ENCODE results near the gene CDH23.

DNA sequence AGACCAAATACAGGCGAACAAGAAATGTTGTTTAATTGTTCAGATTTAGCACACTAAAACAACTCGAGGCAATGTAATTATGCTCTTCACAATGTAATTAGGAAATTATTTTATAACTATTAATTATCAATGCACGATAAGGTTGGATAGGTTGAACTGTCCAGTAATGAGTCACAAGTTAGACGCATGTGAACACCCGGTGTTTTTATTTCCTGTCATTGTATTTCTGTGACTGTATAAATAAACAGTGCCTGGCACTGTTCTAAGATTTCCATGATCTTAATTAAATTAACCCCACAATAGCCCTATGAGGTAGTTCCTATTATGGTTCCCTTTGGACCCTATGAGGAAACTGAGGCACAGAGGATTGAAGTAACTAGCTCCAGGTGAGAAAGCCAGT, 296.7 kb downstream of the CDH23 start:
- TF ChIP-seq, protein P1, sequence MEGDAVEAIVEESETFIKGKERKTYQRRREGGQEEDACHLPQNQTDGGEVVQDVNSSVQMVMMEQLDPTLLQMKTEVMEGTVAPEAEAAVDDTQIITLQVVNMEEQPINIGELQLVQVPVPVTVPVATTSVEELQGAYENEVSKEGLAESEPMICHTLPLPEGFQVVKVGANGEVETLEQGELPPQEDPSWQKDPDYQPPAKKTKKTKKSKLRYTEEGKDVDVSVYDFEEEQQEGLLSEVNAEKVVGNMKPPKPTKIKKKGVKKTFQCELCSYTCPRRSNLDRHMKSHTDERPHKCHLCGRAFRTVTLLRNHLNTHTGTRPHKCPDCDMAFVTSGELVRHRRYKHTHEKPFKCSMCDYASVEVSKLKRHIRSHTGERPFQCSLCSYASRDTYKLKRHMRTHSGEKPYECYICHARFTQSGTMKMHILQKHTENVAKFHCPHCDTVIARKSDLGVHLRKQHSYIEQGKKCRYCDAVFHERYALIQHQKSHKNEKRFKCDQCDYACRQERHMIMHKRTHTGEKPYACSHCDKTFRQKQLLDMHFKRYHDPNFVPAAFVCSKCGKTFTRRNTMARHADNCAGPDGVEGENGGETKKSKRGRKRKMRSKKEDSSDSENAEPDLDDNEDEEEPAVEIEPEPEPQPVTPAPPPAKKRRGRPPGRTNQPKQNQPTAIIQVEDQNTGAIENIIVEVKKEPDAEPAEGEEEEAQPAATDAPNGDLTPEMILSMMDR (IDR thresholded peaks at IDR 0.05; ENCODE audit: low read length) = no peak
- TF ChIP-seq EZH2 (optimal IDR thresholded peaks at IDR 0.05; ENCODE audit: low read depth, low read length) = no peak
- TF ChIP-seq EZH2phosphoT487 (IDR thresholded peaks at IDR 0.05; ENCODE audit: low read length) = no peak

Measured in MM.1S (cell line).